OCI-LY1 (cell line): ENCODE results near the gene AQP10.

Experiments
- H2AFZ ChIP-seq: fragments of 200-600 bp; sonication (generic), shearing (Covaris generic); 2 replicates; pipeline ENCODE4 v1.6.0; 2014; ENCODE audit warnings: antibody characterized with exemption, mild to moderate bottlenecking, low read length
- H3F3A ChIP-seq: fragments of 200-600 bp; sonication (generic), shearing (Covaris generic); 2 replicates; pipeline ENCODE4 v1.6.0; 2014; ENCODE audit warnings: mild to moderate bottlenecking, antibody characterized with exemption, low read length, moderate library complexity; ENCODE audit not compliant: insufficient read depth
- H3K27ac ChIP-seq: fragments of 200-600 bp; sonication (generic); 2 replicates; pipeline ENCODE4 v1.5.1; 2014; ENCODE audit warnings: low read length, mixed run types, mild to moderate bottlenecking, low read depth; ENCODE audit not compliant: poor library complexity, severe bottlenecking
- H3K27me3 ChIP-seq: fragments of 200-600 bp; sonication (generic); 2 replicates; pipeline ENCODE4 v1.6.0; 2014; ENCODE audit warnings: antibody characterized with exemption, mild to moderate bottlenecking, low read length, moderate library complexity; ENCODE audit not compliant: insufficient read depth
- H3K36me3 ChIP-seq: fragments of 200-600 bp; sonication (generic); 2 replicates; pipeline ENCODE4 v1.6.1; 2014; ENCODE audit warnings: mild to moderate bottlenecking, antibody characterized with exemption, low read length, moderate library complexity, mixed read lengths; ENCODE audit not compliant: insufficient read depth
- H3K4me1 ChIP-seq: fragments of 200-600 bp; sonication (generic); 2 replicates; pipeline ENCODE4 v1.5.1; 2014; ENCODE audit warnings: mild to moderate bottlenecking, low read length, moderate library complexity; ENCODE audit not compliant: insufficient read depth, severe bottlenecking
- H3K4me2 ChIP-seq: fragments of 200-600 bp; sonication (generic), shearing (Covaris generic); 2 replicates; pipeline ENCODE4 v1.6.1; 2014; ENCODE audit warnings: low read length
- H3K4me3 ChIP-seq: fragments of 200-600 bp; sonication (generic); 2 replicates; pipeline ENCODE4 v1.5.1; 2014; ENCODE audit warnings: low read length, low read depth, mild to moderate bottlenecking, mixed read lengths; ENCODE audit not compliant: poor library complexity, severe bottlenecking
- H3K79me2 ChIP-seq: fragments of 200-600 bp; shearing (Covaris generic); 2 replicates; pipeline ENCODE4 v1.6.1; 2016; ENCODE audit warnings: mixed run types, low read length, mixed read lengths; ENCODE audit not compliant: insufficient read depth
- H3K9ac ChIP-seq: fragments of 200-600 bp; sonication (generic), shearing (Covaris generic); 2 replicates; pipeline ENCODE4 v1.6.1; 2014; ENCODE audit warnings: mild to moderate bottlenecking, low read length, mixed read lengths
- H3K9me2 ChIP-seq: fragments of 200-600 bp; sonication (generic), shearing (Covaris generic); 2 replicates; pipeline ENCODE4 v1.6.1; 2014; ENCODE audit warnings: low read depth, mild to moderate bottlenecking, low read length, mixed read lengths
- H3K9me3 ChIP-seq: fragments of 200-600 bp; shearing (Covaris generic); 2 replicates; pipeline ENCODE4 v1.6.1; 2014; ENCODE audit warnings: low read length, mixed read lengths
- H4K20me1 ChIP-seq: fragments of 200-600 bp; sonication (generic), shearing (Covaris generic); 2 replicates; pipeline ENCODE4 v1.6.0; 2016; ENCODE audit warnings: mild to moderate bottlenecking, low read length; ENCODE audit not compliant: insufficient read depth
- CTCF ChIP-seq: fragments of 200-600 bp; sonication (generic), shearing (Covaris generic); IDR thresholded peaks from 2 replicates; pipeline ENCODE4 v1.5.1; 2017; ENCODE audit warnings: mild to moderate bottlenecking, antibody characterized with exemption, low read length, moderate library complexity, mixed read lengths
- EZH2 ChIP-seq: fragments of 200-600 bp; sonication (generic), shearing (Covaris generic); IDR thresholded peaks from 2 replicates; pipeline ENCODE4 v1.8.0; 2017; ENCODE audit warnings: borderline replicate concordance, mixed run types, mild to moderate bottlenecking, antibody characterized with exemption, low read length, moderate library complexity, mixed read lengths

The AQP10 gene

GRCh38 chr1:154350383-154350782 lies 29.5 kb downstream of the AQP10 start:
- H4K20me1 ChIP-seq = no peaks in the 10 kb centered on the region
- H3K27me3 ChIP-seq = no peaks in the 10 kb centered on the region
- no peak overlapping the region for H2AFZ ChIP-seq
- H3K4me3 ChIP-seq = no peak overlapping the region
- H3F3A ChIP-seq = no peaks in the 10 kb centered on the region
- H3K4me2 ChIP-seq = no peak overlapping the region
- no peaks in the 10 kb centered on the region for H3K9me2 ChIP-seq
- H3K4me1 ChIP-seq = no peaks in the 10 kb centered on the region
- H3K9me3 ChIP-seq = no peaks in the 10 kb centered on the region
- H3K9ac ChIP-seq = no peak overlapping the region
- H3K79me2 ChIP-seq = no peaks in the 10 kb centered on the region
- TF ChIP-seq CTCF (no peak), EZH2 (no peak)
- no peak overlapping the region for H3K27ac ChIP-seq
- no peaks in the 10 kb centered on the region for H3K36me3 ChIP-seq

DNA sequence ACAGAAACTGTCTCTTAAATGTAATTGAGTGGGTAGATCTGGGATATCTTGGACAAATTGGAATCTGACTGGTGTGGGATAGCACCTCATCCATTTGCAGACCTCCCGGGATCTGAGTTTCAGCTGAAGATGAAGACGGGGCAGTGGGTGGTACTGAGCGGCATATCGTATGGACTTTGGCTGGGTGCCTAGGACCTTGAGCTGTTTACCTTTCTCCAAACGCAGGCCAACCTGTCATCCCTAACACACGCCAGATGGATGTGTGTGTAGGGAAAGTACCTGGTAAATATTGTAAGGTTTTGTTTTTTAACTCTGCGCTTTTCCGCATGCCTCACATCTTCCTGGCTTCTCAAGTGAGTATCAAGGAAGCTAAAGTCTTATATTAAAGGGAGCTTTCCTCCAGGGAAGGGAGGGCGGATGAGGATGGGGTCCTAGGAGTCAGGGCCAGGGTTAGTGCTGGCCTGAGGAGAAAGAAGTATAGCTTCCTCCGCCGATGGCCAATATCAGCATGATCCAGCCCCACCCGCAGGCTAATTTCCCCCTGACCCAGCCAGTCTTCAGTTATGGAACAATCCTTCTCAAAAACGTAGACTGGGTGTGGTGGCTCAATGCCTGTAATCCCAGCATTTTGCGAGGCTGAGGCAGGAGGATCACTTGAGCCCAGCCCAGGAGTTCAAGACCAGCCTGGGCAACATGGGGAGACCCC lies 30.6 kb downstream of the AQP10 start:
- TF ChIP-seq EZH2 = no peak
- H3K27me3 ChIP-seq = no peaks in the 10 kb centered on the region
- H3K4me1 ChIP-seq = no peaks in the 10 kb centered on the region
- H4K20me1 ChIP-seq = no peaks in the 10 kb centered on the region
- H3K9ac ChIP-seq = no peak overlapping the region
- no peaks in the 10 kb centered on the region for H3K36me3 ChIP-seq
- H3K27ac ChIP-seq = no peak overlapping the region
- H3K79me2 ChIP-seq = no peaks in the 10 kb centered on the region
- H3K4me3 ChIP-seq = no peak overlapping the region
- no peak overlapping the region for H2AFZ ChIP-seq
- no peaks in the 10 kb centered on the region for H3K9me3 ChIP-seq
- H3K4me2 ChIP-seq = no peak overlapping the region
- no peaks in the 10 kb centered on the region for H3F3A ChIP-seq
- no peaks in the 10 kb centered on the region for H3K9me2 ChIP-seq

GRCh38 chr1:154352245-154352580 lies 31.3 kb downstream of the AQP10 start:
- Histone ChIP-seq H3K4me2 (no peak overlapping the region), H3K9me3 (no peaks in the 10 kb centered on the region), H3F3A (no peaks in the 10 kb centered on the region), H3K4me3 (no peak overlapping the region), H3K27ac (no peak overlapping the region), H3K27me3 (no peaks in the 10 kb centered on the region), H3K79me2 (no peaks in the 10 kb centered on the region), H3K36me3 (no peaks in the 10 kb centered on the region), H4K20me1 (no peaks in the 10 kb centered on the region), H2AFZ (no peak overlapping the region), H3K9me2 (no peaks in the 10 kb centered on the region), H3K9ac (no peak overlapping the region), H3K4me1 (no peaks in the 10 kb centered on the region)
- TF ChIP-seq CTCF (no peak), EZH2 (no peak)
